ENCODE data around the gene RAB11A. TPM values are rescaled to one million over a fixed set of nuclear protein-coding genes. Genes with fewer than 3 reads are reported as not detected.

Gene RAB11A
- total and polyA plus RNA-seq, 8 donors = 129 to 360 (median 183) TPM

- H3K27ac ChIP-seq = no peak overlapping the region
- TF ChIP-seq EP300 (IDR thresholded peaks at IDR 0.05) (no peak), POLR2AphosphoS5 (IDR thresholded peaks at IDR 0.05) (no peak), POLR2A (IDR thresholded peaks at IDR 0.05) (no peak)
- TF ChIP-seq, protein P1, sequence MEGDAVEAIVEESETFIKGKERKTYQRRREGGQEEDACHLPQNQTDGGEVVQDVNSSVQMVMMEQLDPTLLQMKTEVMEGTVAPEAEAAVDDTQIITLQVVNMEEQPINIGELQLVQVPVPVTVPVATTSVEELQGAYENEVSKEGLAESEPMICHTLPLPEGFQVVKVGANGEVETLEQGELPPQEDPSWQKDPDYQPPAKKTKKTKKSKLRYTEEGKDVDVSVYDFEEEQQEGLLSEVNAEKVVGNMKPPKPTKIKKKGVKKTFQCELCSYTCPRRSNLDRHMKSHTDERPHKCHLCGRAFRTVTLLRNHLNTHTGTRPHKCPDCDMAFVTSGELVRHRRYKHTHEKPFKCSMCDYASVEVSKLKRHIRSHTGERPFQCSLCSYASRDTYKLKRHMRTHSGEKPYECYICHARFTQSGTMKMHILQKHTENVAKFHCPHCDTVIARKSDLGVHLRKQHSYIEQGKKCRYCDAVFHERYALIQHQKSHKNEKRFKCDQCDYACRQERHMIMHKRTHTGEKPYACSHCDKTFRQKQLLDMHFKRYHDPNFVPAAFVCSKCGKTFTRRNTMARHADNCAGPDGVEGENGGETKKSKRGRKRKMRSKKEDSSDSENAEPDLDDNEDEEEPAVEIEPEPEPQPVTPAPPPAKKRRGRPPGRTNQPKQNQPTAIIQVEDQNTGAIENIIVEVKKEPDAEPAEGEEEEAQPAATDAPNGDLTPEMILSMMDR (IDR thresholded peaks at IDR 0.05) = no peak
- H3K9me3 ChIP-seq = no peaks in the 10 kb centered on the region
- H3K4me3 ChIP-seq = no peak overlapping the region
- no peak for DNase-seq
- intact Hi-C loops (cut with DNase I; ENCODE audit: low total_unique reads) = no loop called here
- peaks cover 3 to 18% (median 14%) of the 10 kb centered on the region in 4 donors for H3K4me1 ChIP-seq
- 78 to 87% (median 81%) methylated on average over 4 of the region's 4 CpGs for WGBS, 5 donors
- H3K27me3 ChIP-seq = no peaks in the 10 kb centered on the region
- H3K36me3 ChIP-seq = peaks cover 0 to 9% (median 7%) of the 10 kb centered on the region in 4 donors
These were observed 51.6 kb downstream of the RAB11A start for GRCh38 chr15:65920825-65921309.

DNA sequence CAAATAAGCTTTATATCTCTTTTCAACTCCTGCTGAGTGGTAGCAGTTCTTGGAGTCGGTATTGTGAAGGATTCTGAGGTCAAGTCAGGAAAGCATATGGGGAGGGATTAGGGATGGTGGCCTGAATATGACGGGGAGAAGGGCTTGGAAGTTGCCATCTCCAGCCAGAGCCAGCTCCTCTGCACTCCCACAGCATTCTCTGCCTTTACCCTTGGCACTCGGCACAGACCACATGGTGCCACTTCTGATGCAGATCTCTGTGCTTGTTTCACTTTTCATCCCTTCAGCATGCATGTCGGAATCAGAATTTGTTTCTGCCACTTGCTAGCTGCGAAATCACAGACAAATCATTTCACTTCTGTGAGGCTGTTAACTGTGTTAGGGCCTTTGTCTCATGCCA lies 52.5 kb downstream of the RAB11A start:
- intact Hi-C loops (cut with DNase I; ENCODE audit: low total_unique reads) = no loop called here
- H3K27me3 ChIP-seq = no peaks in the 10 kb centered on the region
- no peak overlapping the region for H3K27ac ChIP-seq
- peaks cover 0 to 9% (median 6%) of the 10 kb centered on the region in 4 donors for H3K4me1 ChIP-seq
- DNase-seq = no peak
- H3K9me3 ChIP-seq = no peaks in the 10 kb centered on the region
- H3K36me3 ChIP-seq = peaks cover 0 to 9% (median 7%) of the 10 kb centered on the region in 4 donors
- WGBS, 5 donors = 81 to 91% (median 84%) methylated on average over 5 of the region's 5 CpGs
- H3K4me3 ChIP-seq = no peak overlapping the region
- TF ChIP-seq, protein P1 (IDR thresholded peaks at IDR 0.05) = no peak
- TF ChIP-seq POLR2AphosphoS5 (IDR thresholded peaks at IDR 0.05) (no peak), EP300 (IDR thresholded peaks at IDR 0.05) (no peak), POLR2A (IDR thresholded peaks at IDR 0.05) (no peak)

- no peaks in the 10 kb centered on the region for H3K9me3 ChIP-seq
- no peak for DNase-seq
- WGBS, 5 donors = 87 to 94% (median 92%) methylated on average over 7 of the region's 7 CpGs
- peaks cover 0 to 9% (median 7%) of the 10 kb centered on the region in 4 donors for H3K36me3 ChIP-seq
- intact Hi-C loops (cut with DNase I; ENCODE audit: low total_unique reads) = no loop called here
- TF ChIP-seq POLR2AphosphoS5 (IDR thresholded peaks at IDR 0.05) (no peak), EP300 (IDR thresholded peaks at IDR 0.05) (no peak), POLR2A (IDR thresholded peaks at IDR 0.05) (no peak)
- TF ChIP-seq, protein P1 (IDR thresholded peaks at IDR 0.05) = no peak
- H3K4me3 ChIP-seq = no peak overlapping the region
- no peak overlapping the region for H3K27ac ChIP-seq
- H3K4me1 ChIP-seq = peaks cover 0 to 5% (median 0%) of the 10 kb centered on the region in 4 donors
- H3K27me3 ChIP-seq = no peaks in the 10 kb centered on the region
These were observed 53.3 kb downstream of the RAB11A start for GRCh38 chr15:65922621-65923020.

DNA sequence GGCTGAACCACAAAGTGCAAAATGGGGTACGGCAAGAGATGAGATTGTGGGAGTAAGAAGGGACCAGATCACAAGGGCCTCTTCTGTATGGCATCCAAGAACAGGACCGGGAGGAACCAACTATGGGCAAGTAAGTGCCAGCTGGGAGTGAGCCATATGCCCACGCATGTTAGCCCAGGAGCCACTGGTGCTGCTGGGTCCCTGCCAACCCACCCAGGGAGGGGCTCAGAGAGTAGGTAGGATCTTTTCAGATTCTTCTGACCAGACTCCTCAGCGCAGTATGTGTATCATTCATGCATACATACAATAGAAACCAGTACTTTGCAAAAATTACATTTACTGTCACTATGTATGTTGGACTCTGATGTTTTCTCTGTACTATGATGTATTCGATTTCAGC lies 54.0 kb downstream of the RAB11A start:
- H3K4me1 ChIP-seq = peaks cover 0 to 5% (median 0%) of the 10 kb centered on the region in 4 donors
- no peak overlapping the region for H3K4me3 ChIP-seq
- no peak overlapping the region for H3K27ac ChIP-seq
- no peak for DNase-seq
- 71 to 87% (median 80%) methylated on average over 5 of the region's 5 CpGs for WGBS, 5 donors
- intact Hi-C loops (cut with DNase I; ENCODE audit: low total_unique reads) = no loop called here
- H3K27me3 ChIP-seq = no peaks in the 10 kb centered on the region
- TF ChIP-seq, protein P1 (IDR thresholded peaks at IDR 0.05) = no peak
- TF ChIP-seq POLR2A (IDR thresholded peaks at IDR 0.05) = no peak
- no peak for TF ChIP-seq EP300 (IDR thresholded peaks at IDR 0.05)
- no peak for TF ChIP-seq POLR2AphosphoS5 (IDR thresholded peaks at IDR 0.05)
- no peaks in the 10 kb centered on the region for H3K9me3 ChIP-seq
- peaks cover 0 to 7% (median 6%) of the 10 kb centered on the region in 4 donors for H3K36me3 ChIP-seq
